Measurements from ENCODE around the gene TWIST2. TPM values are rescaled to one million over a fixed set of nuclear protein-coding genes. Genes with fewer than 3 reads are reported as not detected.

Gene TWIST2
- polyA plus RNA-seq, 1 experiment: 127 TPM

GRCh38 chr2:238808761-238809160, 39.1 kb upstream of the TWIST2 start:
- ChIA-PET CTCF (no interaction called here), POLR2A (no interaction called here)
- DNase-seq (ENCODE audit: low read depth): no peak
- Histone ChIP-seq H3K36me3 (ENCODE audit: control insufficient read depth, insufficient read depth, low read length) (no peaks in the 10 kb centered on the region), H3K27me3 (ENCODE audit: control insufficient read depth, insufficient read depth, low read length) (no peaks in the 10 kb centered on the region), H3K4me3 (ENCODE audit: low read depth, low read length) (no peak overlapping the region)
- TF ChIP-seq CTCF (IDR thresholded peaks at IDR 0.05; ENCODE audit: insufficient read depth, low read depth, low read length): no peak

GRCh38 chr2:238810321-238810720, 37.6 kb upstream of the TWIST2 start:
- TF ChIP-seq CTCF (IDR thresholded peaks at IDR 0.05; ENCODE audit: insufficient read depth, low read depth, low read length): no peak
- POLR2A ChIA-PET: no interaction called here
- H3K4me3 ChIP-seq (ENCODE audit: low read depth, low read length): no peak overlapping the region
- no peaks in the 10 kb centered on the region for H3K36me3 ChIP-seq (ENCODE audit: control insufficient read depth, insufficient read depth, low read length)
- no peak for DNase-seq (ENCODE audit: low read depth)
- CTCF ChIA-PET: no interaction called here
- no peaks in the 10 kb centered on the region for H3K27me3 ChIP-seq (ENCODE audit: control insufficient read depth, insufficient read depth, low read length)

- peak overlapping the region; percentile 13; the same call in 1 of the 2 replicates for H3K4me3 ChIP-seq (ENCODE audit: low read depth, low read length)
- H3K27me3 ChIP-seq (ENCODE audit: control insufficient read depth, insufficient read depth, low read length): no peaks in the 10 kb centered on the region
- no peak for TF ChIP-seq CTCF (IDR thresholded peaks at IDR 0.05; ENCODE audit: insufficient read depth, low read depth, low read length)
- CTCF ChIA-PET: no interaction called here
- DNase-seq (ENCODE audit: low read depth): peak; percentile 47
- POLR2A ChIA-PET: no interaction called here
- no peaks in the 10 kb centered on the region for H3K36me3 ChIP-seq (ENCODE audit: control insufficient read depth, insufficient read depth, low read length)
Measured at GRCh38 chr2:238811293-238811692, 36.6 kb upstream of the TWIST2 start.

- no peaks in the 10 kb centered on the region for H3K27me3 ChIP-seq (ENCODE audit: control insufficient read depth, insufficient read depth, low read length)
- no peaks in the 10 kb centered on the region for H3K36me3 ChIP-seq (ENCODE audit: control insufficient read depth, insufficient read depth, low read length)
- DNase-seq (ENCODE audit: low read depth): peak; percentile 64
- POLR2A ChIA-PET: no interaction called here
- H3K4me3 ChIP-seq (ENCODE audit: low read depth, low read length): peak overlapping the region; percentile 13; the same call in 1 of the 2 replicates
- CTCF ChIA-PET: interaction anchor here (0.6 kb wide), 1 partner anchor 24 kb away, joined by 3 read pairs; no protein-coding TSS in a partner anchor
- TF ChIP-seq CTCF (IDR thresholded peaks at IDR 0.05; ENCODE audit: insufficient read depth, low read depth, low read length): no peak
Measured at GRCh38 chr2:238811759-238812158, 36.1 kb upstream of the TWIST2 start.

GRCh38 chr2:238813109-238813508, 34.8 kb upstream of the TWIST2 start:
- no peak for TF ChIP-seq CTCF (IDR thresholded peaks at IDR 0.05; ENCODE audit: insufficient read depth, low read depth, low read length)
- H3K27me3 ChIP-seq (ENCODE audit: control insufficient read depth, insufficient read depth, low read length): no peaks in the 10 kb centered on the region
- no peak for DNase-seq (ENCODE audit: low read depth)
- CTCF ChIA-PET: interaction anchor here (1.8 kb wide), 1 partner anchor 9 kb away, joined by 6 read pairs; no protein-coding TSS in a partner anchor
- POLR2A ChIA-PET: no interaction called here
- H3K4me3 ChIP-seq (ENCODE audit: low read depth, low read length): no peak overlapping the region
- no peaks in the 10 kb centered on the region for H3K36me3 ChIP-seq (ENCODE audit: control insufficient read depth, insufficient read depth, low read length)
